ENCODE measurements around the gene PLEKHM3. TPM values are rescaled to one million over a fixed set of nuclear protein-coding genes. Genes with fewer than 3 reads are reported as not detected.

The PLEKHM3 gene
- total and polyA plus RNA-seq, 2 of the 13 experiments (the other 11 are each of a cell fraction or from before 2014, with no cell fraction given) = 4.5 to 4.7 TPM

DNA sequence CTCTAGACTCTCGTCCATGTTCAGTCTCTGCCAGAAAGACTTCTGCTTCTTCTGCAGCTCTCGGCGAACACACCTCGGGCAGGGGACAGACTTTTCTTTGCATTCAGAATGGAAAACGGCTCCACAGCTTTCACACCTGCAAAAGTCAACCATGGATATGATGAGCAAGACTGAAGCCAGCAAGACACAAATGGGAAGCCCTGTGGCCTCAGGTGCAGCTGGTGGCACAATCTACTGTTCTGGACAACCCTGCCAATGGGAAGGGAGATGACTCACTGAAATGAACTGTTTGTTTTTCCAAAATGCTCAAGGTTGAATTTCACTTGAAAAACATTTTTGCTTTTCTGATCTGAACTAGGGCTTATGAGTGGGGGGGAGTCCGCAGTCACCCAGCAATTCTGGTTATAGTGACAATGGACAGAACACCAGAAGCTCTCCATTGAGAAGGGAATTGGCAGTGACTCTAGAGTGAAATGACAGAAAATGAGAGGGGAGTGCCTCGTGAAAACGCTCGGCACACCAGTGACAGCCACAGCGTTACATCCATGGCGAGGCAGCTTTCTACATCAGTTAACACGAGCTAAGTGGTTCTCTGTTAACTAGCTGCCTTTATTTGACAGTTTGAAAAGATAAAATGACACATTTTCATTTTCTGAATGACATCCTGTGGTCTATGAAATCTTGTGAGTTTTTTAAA, 196.8 kb downstream of the PLEKHM3 start (continued):
- TF ChIP-seq JUND (CRISPR knock-in tag; IDR thresholded peaks at IDR 0.05) = peak; percentile 98
- TF ChIP-seq KDM5A (IDR thresholded peaks at IDR 0.05; ENCODE audit: borderline replicate concordance, low read length) = peak; percentile 36; the same call in 1 of the 2 replicates
- TF ChIP-seq SRSF9 (IDR thresholded peaks at IDR 0.05; ENCODE audit: borderline replicate concordance, insufficient read depth, low read depth, low read length, poor library complexity, severe bottlenecking) = no peak
- TF ChIP-seq RXRA (CRISPR knock-in tag; IDR thresholded peaks at IDR 0.05) = peak; percentile 61; the same call in 1 of the 2 replicates
- TF ChIP-seq CENPT (CRISPR knock-in tag; IDR thresholded peaks at IDR 0.05; ENCODE audit: low read depth) = no peak
- TF ChIP-seq YEATS2 (CRISPR knock-in tag; IDR thresholded peaks at IDR 0.05; ENCODE audit: borderline replicate concordance) = peak; percentile 64; the same call in 1 of the 2 replicates
- TF ChIP-seq TBX2 (CRISPR knock-in tag; IDR thresholded peaks at IDR 0.05; ENCODE audit: borderline replicate concordance) = peak; percentile 87
- TF ChIP-seq SALL2 (CRISPR knock-in tag; IDR thresholded peaks at IDR 0.05) = peak; percentile 57; the same call in 1 of the 2 replicates
- TF ChIP-seq ZNF597 (CRISPR knock-in tag; IDR thresholded peaks at IDR 0.05) = no peak
- TF ChIP-seq ZBTB1 (CRISPR knock-in tag; IDR thresholded peaks at IDR 0.05; ENCODE audit: borderline replicate concordance) = no peak
- peak; percentile 72; the same call in 1 of the 2 replicates for TF ChIP-seq ZMYM3 (CRISPR knock-in tag; IDR thresholded peaks at IDR 0.05)
- TF ChIP-seq ZNF678 (CRISPR knock-in tag; IDR thresholded peaks at IDR 0.05) = no peak
- TF ChIP-seq ZBTB38 (CRISPR knock-in tag; IDR thresholded peaks at IDR 0.05) = peak; percentile 94
- TF ChIP-seq ZNF143 (CRISPR knock-in tag; IDR thresholded peaks at IDR 0.05) = peak; percentile 35; the same call in 1 of the 2 replicates
- no peak; the same call in 1 of the 2 replicates for TF ChIP-seq MEIS1 (CRISPR knock-in tag; IDR thresholded peaks at IDR 0.05; ENCODE audit: borderline replicate concordance)
- TF ChIP-seq CEBPG (CRISPR knock-in tag; IDR thresholded peaks at IDR 0.05) = peak; percentile 66
- TF ChIP-seq FOXO1 (CRISPR knock-in tag; IDR thresholded peaks at IDR 0.05) = peak; percentile 90
- peak; percentile 68 for TF ChIP-seq KDM6A (CRISPR knock-in tag; IDR thresholded peaks at IDR 0.05; ENCODE audit: low read depth)
- TF ChIP-seq THAP9 (CRISPR knock-in tag; IDR thresholded peaks at IDR 0.05; ENCODE audit: borderline replicate concordance) = no peak; the same call in 1 of the 2 replicates
- peak; percentile 70; the same call in 1 of the 2 replicates for TF ChIP-seq CBX5 (CRISPR knock-in tag; IDR thresholded peaks at IDR 0.05; ENCODE audit: borderline replicate concordance)
- peak; percentile 82; the same call in 1 of the 2 replicates for TF ChIP-seq GTF3A (CRISPR knock-in tag; conservative IDR thresholded peaks at IDR 0.05)

Data from HepG2 (cell line).